ENCODE results near the gene KIAA1671. TPM values are rescaled to one million over a fixed set of nuclear protein-coding genes. Genes with fewer than 3 reads are reported as not detected.

Gene KIAA1671
- polyA plus RNA-seq, 1 of the 3 experiments (the other 2 are of a cell fraction), result 7.4 TPM

DNA sequence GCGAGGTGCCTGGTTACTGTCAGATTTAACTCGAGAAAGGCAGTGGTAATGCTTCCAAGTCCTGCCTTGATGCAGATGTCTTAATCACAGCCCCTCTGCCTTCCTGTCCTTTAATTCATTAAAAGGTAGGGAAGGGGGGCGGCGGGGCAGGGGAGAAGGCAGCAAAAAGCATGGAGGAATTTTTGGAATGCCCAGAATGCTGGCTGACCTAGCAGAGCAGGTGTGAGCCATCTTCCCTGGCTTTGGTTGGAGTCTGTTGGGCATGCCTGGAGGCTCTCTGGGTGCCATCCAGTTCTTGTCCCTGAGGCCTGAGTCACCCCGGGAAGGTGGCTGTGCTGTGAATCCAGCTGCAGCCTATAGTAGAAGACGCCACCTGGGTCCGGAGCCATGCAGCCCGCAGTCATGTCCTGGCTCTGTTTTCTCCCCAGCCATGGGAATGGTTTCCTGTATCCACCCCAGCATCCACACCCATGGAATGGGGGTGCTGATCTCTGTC is 15.6 kb downstream of the KIAA1671 start:
- peaks cover 35% of the 10 kb centered on the region for H3F3A ChIP-seq (replicated peaks; ENCODE audit: insufficient read depth)
- H3K9me2 ChIP-seq, result no peaks in the 10 kb centered on the region
- no peak overlapping the region for H2AFZ ChIP-seq (ENCODE audit: low read depth)
- no peaks in the 10 kb centered on the region for H3K27me3 ChIP-seq (ENCODE audit: insufficient read depth)
- ChIA-PET CTCF (interaction anchor here (1.1 kb wide), 1 partner anchor 81 kb away, joined by 3 read pairs; no protein-coding TSS in a partner anchor), POLR2A (no interaction called here)
- H3K4me2 ChIP-seq, result peak overlapping the region; percentile 51; the same call in 1 of the 2 replicates
- 35% methylated on average over 6 of the region's 8 CpGs for WGBS (ENCODE audit: low lambda C conversion rate)
- peak overlapping the region; percentile 96 for H3K27ac ChIP-seq (ENCODE audit: low read depth in 2 of 2, low read length in 1 of 2)
- no peak overlapping the region for H3K4me3 ChIP-seq (ENCODE audit: low read depth in 2 of 2, low read length in 1 of 2)
- no peaks in the 10 kb centered on the region for H3K9me3 ChIP-seq
- peaks cover 57% of the 10 kb centered on the region for H3K79me2 ChIP-seq (ENCODE audit: insufficient read depth)
- no peaks in the 10 kb centered on the region for H4K20me1 ChIP-seq (ENCODE audit: insufficient read depth)
- no peak for DNase-seq
- no peaks in the 10 kb centered on the region for H3K36me3 ChIP-seq (replicated peaks in 1 of 2; ENCODE audit: control insufficient read depth in 1 of 2, insufficient read depth in 2 of 2, low read length in 1 of 2)
- peaks cover 27 to 30% of the 10 kb centered on the region in 2 experiments for H3K4me1 ChIP-seq (ENCODE audit: control insufficient read depth in 1 of 2, insufficient read depth in 2 of 2, low read depth in 1 of 2, low read length in 1 of 2)
- H3K9ac ChIP-seq, result no peak overlapping the region
- TF ChIP-seq MAX (IDR thresholded peaks at IDR 0.05; ENCODE audit: low read depth) (peak; percentile 67; the same call in 1 of the 2 replicates), USF1 (IDR thresholded peaks at IDR 0.05; ENCODE audit: borderline replicate concordance, low read depth) (no peak), YY1 (IDR thresholded peaks at IDR 0.05; ENCODE audit: low read depth) (no peak), RFX5 (IDR thresholded peaks at IDR 0.05; ENCODE audit: low read length) (no peak), EP300 (IDR thresholded peaks at IDR 0.05; ENCODE audit: borderline replicate concordance in 1 of 2, low read depth in 1 of 2, low read length in 1 of 2) (peak in 1 of 2 experiments; percentile 78; a peak in 1 of 4 replicates), NFIC (IDR thresholded peaks at IDR 0.05; ENCODE audit: borderline replicate concordance) (peak; percentile 65), TCF12 (IDR thresholded peaks at IDR 0.05) (peak; percentile 93), POLR2AphosphoS5 (IDR thresholded peaks at IDR 0.05; ENCODE audit: low read depth, low read length) (peak; percentile 22; the same call in 1 of the 2 replicates), SIN3A (IDR thresholded peaks at IDR 0.05; ENCODE audit: borderline replicate concordance, low read depth, low read length) (no peak), SMC3 (IDR thresholded peaks at IDR 0.05; ENCODE audit: low read depth, low read length) (no peak), GATA2 (CRISPR knock-in tag; IDR thresholded peaks at IDR 0.05) (no peak), EZH2phosphoT487 (IDR thresholded peaks at IDR 0.05; ENCODE audit: borderline replicate concordance, low read depth) (no peak), CHD2 (IDR thresholded peaks at IDR 0.05; ENCODE audit: low read length, partially characterized antibody) (no peak), FOXJ3 (CRISPR knock-in tag; IDR thresholded peaks at IDR 0.05) (no peak), GABPA (IDR thresholded peaks at IDR 0.05; ENCODE audit: low read depth) (no peak), RAD21 (IDR thresholded peaks at IDR 0.05; ENCODE audit: low read length) (no peak), FOXM1 (IDR thresholded peaks at IDR 0.05; ENCODE audit: low read depth) (0 out of 2 replicates have a peak, but pooled peaks have one; percentile 36), MXI1 (IDR thresholded peaks at IDR 0.05; ENCODE audit: low read depth, low read length) (no peak), TAF1 (IDR thresholded peaks at IDR 0.05; ENCODE audit: borderline replicate concordance, low read depth, low read length) (no peak), TEAD4 (IDR thresholded peaks at IDR 0.05; ENCODE audit: borderline replicate concordance, insufficient read depth) (peak; percentile 96), MEF2A (IDR thresholded peaks at IDR 0.05; ENCODE audit: borderline replicate concordance, low read depth) (no peak)
- TF ChIP-seq, protein P1, sequence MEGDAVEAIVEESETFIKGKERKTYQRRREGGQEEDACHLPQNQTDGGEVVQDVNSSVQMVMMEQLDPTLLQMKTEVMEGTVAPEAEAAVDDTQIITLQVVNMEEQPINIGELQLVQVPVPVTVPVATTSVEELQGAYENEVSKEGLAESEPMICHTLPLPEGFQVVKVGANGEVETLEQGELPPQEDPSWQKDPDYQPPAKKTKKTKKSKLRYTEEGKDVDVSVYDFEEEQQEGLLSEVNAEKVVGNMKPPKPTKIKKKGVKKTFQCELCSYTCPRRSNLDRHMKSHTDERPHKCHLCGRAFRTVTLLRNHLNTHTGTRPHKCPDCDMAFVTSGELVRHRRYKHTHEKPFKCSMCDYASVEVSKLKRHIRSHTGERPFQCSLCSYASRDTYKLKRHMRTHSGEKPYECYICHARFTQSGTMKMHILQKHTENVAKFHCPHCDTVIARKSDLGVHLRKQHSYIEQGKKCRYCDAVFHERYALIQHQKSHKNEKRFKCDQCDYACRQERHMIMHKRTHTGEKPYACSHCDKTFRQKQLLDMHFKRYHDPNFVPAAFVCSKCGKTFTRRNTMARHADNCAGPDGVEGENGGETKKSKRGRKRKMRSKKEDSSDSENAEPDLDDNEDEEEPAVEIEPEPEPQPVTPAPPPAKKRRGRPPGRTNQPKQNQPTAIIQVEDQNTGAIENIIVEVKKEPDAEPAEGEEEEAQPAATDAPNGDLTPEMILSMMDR (IDR thresholded peaks at IDR 0.05), result no peak
- TF ChIP-seq, protein P2, sequence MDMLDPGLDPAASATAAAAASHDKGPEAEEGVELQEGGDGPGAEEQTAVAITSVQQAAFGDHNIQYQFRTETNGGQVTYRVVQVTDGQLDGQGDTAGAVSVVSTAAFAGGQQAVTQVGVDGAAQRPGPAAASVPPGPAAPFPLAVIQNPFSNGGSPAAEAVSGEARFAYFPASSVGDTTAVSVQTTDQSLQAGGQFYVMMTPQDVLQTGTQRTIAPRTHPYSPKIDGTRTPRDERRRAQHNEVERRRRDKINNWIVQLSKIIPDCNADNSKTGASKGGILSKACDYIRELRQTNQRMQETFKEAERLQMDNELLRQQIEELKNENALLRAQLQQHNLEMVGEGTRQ (IDR thresholded peaks at IDR 0.05; ENCODE audit: borderline replicate concordance, low read depth, low read length), result no peak
- TF ChIP-seq, protein P3, sequence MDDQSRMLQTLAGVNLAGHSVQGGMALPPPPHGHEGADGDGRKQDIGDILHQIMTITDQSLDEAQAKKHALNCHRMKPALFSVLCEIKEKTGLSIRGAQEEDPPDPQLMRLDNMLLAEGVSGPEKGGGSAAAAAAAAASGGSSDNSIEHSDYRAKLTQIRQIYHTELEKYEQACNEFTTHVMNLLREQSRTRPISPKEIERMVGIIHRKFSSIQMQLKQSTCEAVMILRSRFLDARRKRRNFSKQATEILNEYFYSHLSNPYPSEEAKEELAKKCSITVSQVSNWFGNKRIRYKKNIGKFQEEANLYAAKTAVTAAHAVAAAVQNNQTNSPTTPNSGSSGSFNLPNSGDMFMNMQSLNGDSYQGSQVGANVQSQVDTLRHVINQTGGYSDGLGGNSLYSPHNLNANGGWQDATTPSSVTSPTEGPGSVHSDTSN (IDR thresholded peaks at IDR 0.05), result peak; percentile 50; the same call in 1 of the 2 replicates
- TF ChIP-seq, protein P4, sequence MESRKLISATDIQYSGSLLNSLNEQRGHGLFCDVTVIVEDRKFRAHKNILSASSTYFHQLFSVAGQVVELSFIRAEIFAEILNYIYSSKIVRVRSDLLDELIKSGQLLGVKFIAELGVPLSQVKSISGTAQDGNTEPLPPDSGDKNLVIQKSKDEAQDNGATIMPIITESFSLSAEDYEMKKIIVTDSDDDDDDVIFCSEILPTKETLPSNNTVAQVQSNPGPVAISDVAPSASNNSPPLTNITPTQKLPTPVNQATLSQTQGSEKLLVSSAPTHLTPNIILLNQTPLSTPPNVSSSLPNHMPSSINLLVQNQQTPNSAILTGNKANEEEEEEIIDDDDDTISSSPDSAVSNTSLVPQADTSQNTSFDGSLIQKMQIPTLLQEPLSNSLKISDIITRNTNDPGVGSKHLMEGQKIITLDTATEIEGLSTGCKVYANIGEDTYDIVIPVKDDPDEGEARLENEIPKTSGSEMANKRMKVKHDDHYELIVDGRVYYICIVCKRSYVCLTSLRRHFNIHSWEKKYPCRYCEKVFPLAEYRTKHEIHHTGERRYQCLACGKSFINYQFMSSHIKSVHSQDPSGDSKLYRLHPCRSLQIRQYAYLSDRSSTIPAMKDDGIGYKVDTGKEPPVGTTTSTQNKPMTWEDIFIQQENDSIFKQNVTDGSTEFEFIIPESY (IDR thresholded peaks at IDR 0.05; ENCODE audit: borderline replicate concordance, low read depth), result no peak
